ENCODE measurements around the gene GSN.

Gene GSN

GRCh38 chr9:121304707-121305106 is 36.7 kb downstream of the GSN start:
- no peak for DNase-seq

DNA sequence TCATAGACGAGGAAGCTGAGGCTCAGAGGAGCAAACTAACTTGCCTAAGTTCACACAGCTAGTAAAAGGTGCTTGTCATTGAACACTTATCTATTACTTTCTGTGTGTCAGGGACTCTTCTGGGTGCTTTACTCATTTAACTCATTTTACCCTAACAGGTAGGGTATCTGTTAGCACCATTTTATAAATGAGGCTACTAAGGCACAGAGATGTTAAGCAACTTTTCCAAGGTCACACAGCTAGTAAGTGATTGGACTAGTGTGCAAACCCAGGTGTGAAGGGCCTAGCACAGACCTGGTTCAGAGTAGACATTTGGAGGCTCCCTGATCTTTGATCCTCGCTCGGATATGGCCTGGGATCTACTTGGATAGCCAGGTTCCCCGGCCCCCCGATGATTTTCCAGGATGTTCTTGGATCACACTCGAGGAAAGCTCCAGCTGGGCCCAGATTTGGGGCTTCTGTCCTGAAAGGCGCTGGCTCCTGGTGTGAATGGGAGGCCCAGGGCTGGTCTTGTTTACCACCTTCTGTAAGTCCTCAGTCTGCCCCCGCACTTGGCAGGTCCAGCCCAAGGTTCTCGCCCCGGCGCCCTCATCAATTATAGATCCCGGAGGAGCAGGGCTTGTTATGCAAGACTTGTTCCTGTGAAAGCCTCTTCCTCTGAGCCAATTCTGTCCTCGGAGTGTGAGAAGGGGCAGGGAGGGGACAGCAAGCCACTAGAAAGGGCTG is 37.5 kb downstream of the GSN start:
- DNase-seq = no peak

- DNase-seq = no peak
Observed at GRCh38 chr9:121307976-121308375, 40.0 kb downstream of the GSN start.

DNA sequence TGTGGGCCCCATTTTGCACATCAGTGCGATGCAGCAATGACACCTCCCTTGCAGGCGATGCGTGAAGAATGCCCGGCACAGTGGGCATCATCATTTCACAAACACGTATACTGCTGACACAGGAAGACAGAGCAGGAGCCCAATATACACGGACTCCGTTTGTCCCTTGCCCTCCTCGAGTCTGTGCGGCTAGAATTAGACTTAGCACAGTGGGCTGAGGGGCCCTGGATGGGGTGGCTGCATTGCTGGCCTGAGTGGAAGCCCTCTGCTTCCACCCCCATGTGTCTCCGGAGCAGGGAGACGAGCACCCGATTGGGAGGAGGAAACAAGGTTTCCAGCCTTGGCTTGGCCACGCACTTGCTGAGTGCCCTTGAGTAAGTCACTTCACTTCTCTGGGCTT is 40.8 kb downstream of the GSN start:
- DNase-seq = no peak

GRCh38 chr9:121309171-121309570 is 41.2 kb downstream of the GSN start:
- DNase-seq = no peak

- no peak for DNase-seq
Observed at GRCh38 chr9:121309833-121310425, 42.0 kb downstream of the GSN start.

DNA sequence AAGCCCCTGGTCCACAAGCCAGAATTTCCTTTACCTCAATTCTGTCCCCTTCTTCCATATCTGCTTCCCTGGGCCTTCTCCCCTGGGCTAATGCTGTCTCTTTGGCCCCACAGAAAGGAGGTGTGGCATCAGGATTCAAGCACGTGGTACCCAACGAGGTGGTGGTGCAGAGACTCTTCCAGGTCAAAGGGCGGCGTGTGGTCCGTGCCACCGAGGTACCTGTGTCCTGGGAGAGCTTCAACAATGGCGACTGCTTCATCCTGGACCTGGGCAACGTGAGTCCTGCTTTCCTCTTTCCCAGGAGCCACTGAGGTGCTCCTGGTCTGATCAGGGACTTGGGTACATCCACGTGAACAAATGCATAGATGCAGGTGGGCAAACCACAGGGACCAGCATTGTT is 42.6 kb downstream of the GSN start:
- DNase-seq = no peak

- no peak for DNase-seq
Observed at GRCh38 chr9:121312169-121312568, 44.2 kb downstream of the GSN start.

- DNase-seq = no peak
Observed at GRCh38 chr9:121313458-121314152, 45.6 kb downstream of the GSN start.

DNA sequence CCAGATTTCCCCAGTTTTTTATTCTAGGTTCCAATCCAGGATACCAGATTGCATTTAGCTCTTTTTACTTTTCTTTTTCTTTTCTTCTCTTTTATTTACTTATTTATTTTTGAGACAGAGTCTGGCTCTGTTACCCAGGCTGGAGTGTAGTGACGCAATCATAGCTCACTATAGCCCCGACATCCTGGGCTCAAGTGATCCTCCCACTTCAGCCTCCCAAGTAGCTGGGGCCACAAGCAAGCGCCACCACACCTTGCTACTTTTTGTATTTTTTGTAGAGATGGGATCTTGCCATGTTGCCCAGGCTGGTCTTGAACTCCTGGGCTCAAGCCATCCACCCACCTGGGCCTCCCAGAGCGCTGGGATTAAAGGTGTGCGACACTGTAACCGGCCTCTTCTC is 48.4 kb downstream of the GSN start:
- no peak for DNase-seq

- DNase-seq = no peak
Observed at GRCh38 chr9:121316852-121317373, 49.0 kb downstream of the GSN start.

GRCh38 chr9:121317737-121318630 is 50.0 kb downstream of the GSN start:
- no peak for DNase-seq

DNA sequence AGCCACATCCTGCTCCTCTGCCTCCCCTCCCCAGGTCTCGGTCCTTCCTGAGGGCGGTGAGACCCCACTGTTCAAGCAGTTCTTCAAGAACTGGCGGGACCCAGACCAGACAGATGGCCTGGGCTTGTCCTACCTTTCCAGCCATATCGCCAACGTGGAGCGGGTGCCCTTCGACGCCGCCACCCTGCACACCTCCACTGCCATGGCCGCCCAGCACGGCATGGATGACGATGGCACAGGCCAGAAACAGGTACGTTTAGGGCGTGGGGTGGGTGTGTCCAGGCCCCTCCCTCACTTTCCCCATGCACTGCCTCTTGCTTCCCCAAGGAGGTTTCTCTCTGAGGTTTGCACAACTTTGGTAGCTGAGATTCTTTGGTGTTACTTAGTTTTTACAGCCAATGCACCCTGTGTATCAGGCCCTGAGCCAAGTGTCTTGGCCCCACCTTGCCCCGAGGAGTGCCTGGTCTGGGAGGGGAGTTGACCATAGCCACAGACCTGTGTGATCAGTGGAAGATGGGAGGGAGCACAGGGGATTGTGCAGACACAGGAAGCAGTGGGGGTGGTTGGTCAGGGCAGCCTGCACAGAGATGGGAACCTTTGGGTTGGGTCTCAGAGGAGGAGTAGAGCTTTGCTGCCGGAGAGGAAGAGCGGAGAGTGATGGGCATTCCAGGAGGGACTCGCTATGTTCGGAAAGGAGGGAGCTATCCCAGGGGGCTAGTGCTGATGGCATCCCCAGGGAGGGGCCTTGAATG is 50.8 kb downstream of the GSN start:
- DNase-seq = no peak

- DNase-seq = no peak
Observed at GRCh38 chr9:121319383-121319780, 51.4 kb downstream of the GSN start.

- no peak for DNase-seq
Observed at GRCh38 chr9:121321016-121321503, 53.1 kb downstream of the GSN start.

DNA sequence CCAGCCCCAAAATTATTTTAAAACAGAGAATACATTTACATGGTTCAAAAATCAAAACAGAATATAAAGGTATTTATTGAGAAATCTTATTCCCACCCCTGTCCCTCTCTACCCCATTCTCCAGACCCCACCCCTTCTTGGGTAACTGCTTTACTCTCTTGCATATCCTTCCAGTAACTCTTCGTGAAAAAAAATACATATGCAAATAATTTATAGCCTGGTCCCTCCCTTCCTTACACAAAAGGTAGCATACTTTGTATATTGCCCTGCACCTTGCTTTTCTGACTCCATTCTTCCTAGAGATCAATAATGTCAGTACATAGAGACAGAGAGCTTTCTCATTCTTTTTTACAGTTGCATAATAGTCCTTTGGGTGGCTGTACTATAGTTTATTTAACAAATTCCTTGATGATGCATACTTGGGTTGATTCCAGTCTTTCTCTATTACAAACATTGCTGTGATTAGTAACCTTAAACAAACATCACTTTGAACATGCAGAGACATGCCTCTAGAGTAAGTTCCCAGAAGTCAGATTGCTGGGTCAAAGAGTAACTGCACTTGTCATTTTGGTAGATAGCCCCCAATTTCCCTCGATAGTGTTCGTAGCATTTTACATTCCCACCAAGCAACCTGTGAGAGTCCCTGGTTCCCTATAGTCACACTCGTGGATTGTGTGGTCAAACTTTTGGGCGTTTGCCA is 54.2 kb downstream of the GSN start:
- DNase-seq = no peak

DNA sequence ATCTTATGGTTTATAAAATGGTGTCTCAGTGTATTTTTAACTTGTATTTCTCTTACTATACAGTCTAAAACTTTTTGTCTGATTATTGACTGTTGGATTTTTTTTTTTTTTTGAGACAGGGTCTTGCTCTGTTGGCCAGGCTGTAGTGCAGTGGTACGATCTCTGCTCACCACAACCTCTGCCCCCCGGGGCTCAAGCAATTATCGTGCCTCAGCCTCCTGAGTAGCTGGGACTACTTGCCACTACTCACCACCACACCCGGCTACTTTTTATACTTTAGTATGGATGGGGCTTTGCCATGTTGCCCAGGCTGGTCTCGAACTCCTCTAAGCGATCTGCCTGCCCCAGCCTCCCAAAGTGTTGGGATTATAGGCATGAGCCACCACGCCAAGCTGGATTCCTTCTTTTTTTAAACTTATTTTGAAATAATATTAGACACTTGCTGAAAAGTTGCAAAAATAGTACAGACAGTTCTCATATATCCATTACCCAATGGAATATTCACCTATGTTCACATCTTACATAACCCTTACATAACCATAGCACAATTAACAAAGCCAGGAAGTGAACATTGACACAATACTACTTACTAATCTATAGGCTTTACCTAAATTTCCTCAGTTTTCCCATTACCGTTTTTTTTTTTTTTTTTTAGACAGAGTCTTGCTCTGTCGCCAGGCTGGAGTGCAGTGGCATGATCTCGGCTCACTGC is 54.9 kb downstream of the GSN start:
- no peak for DNase-seq

- no peak for DNase-seq
Observed at GRCh38 chr9:121323449-121324151, 55.6 kb downstream of the GSN start.

GRCh38 chr9:121324316-121324715 is 56.4 kb downstream of the GSN start:
- DNase-seq = no peak

GRCh38 chr9:121324755-121325154 is 56.8 kb downstream of the GSN start:
- no peak for DNase-seq
